H1 (cell line): ENCODE measurements around the gene CTNS. TPM values are rescaled to one million over a fixed set of nuclear protein-coding genes. Genes with fewer than 3 reads are reported as not detected.

ENCODE experiments used
- CTCF ChIA-PET: fragments of 300-600 bp; sonication (Branson Sonifier 250); formaldehyde crosslinking; loops from one replicate; lab custom pipeline; 2021; ENCODE audit not compliant: partially characterized antibody; lab: Charles Lee
- POLR2A ChIA-PET: fragments of 300-600 bp; sonication (Branson Sonifier 250); formaldehyde crosslinking; loops from one replicate; lab custom pipeline; 2021; ENCODE audit warnings: inconsistent platforms; ENCODE audit not compliant: partially characterized antibody; lab: Charles Lee
- DNase-seq, 2 experiments: peaks; one replicate each; pipeline versions ENCODE4 v3.0.0 to v3.0.0-alpha.2; 2010 to 2022; ENCODE audit warnings: low spot score in 2 of 2, low read depth in 1 of 2, mixed read lengths in 1 of 2
- FAIRE-seq: peaks from 2 replicates; lab custom pipeline; 2011; peaks lifted over from hg19 to GRCh38; lab: Jason Lieb, UNC
- H2AFZ ChIP-seq: 2 replicates; pipeline ENCODE4 v1.8.1; 2012; ENCODE audit warnings: low read length, inconsistent platforms
- H2AK5ac ChIP-seq: 2 replicates; pipeline ENCODE4 v1.6.1; 2013; ENCODE audit warnings: low read depth, low read length
- H2BK120ac ChIP-seq: replicated peaks from 2 replicates; pipeline ENCODE3; 2013; ENCODE audit warnings: low read depth, low read length, inconsistent platforms
- H2BK12ac ChIP-seq: 2 replicates; pipeline ENCODE4 v1.6.1; 2013; ENCODE audit warnings: low read depth, low read length
- H2BK15ac ChIP-seq: 2 replicates; pipeline ENCODE4 v1.6.1; 2013; ENCODE audit warnings: low read length
- H2BK20ac ChIP-seq: 2 replicates; pipeline ENCODE4 v1.6.1; 2013; ENCODE audit warnings: low read length
- H2BK5ac ChIP-seq: 2 replicates; pipeline ENCODE4 v1.6.1; 2013; ENCODE audit warnings: low read depth, low read length
- H3K14ac ChIP-seq: 2 replicates; pipeline ENCODE4 v1.6.1; 2013; ENCODE audit warnings: inconsistent platforms; ENCODE audit not compliant: insufficient read length
- H3K18ac ChIP-seq: 2 replicates; pipeline ENCODE4 v1.6.1; 2013; ENCODE audit warnings: low read length; ENCODE audit errors: extremely low read depth
- H3K23ac ChIP-seq: 2 replicates; pipeline ENCODE4 v1.6.1; 2013; ENCODE audit warnings: inconsistent platforms; ENCODE audit not compliant: insufficient read length
- H3K23me2 ChIP-seq: 2 replicates; pipeline ENCODE4 v1.6.1; 2013; ENCODE audit warnings: low read depth, low read length
- H3K27ac ChIP-seq: 2 replicates; pipeline ENCODE4 v1.6.1; 2011; ENCODE audit warnings: low read depth, low read length, inconsistent platforms
- H3K27me3 ChIP-seq, 4 experiments: replicated peaks in 1 of 4; 1 replicate in 1 of 4; 2 replicates in 3 of 4; pipeline versions ENCODE4 v1.6.1 to v1.8.1; 2011 to 2013; ENCODE audit warnings: low read length in 3 of 4, mild to moderate bottlenecking in 3 of 4, inconsistent platforms in 2 of 4, mixed read lengths in 2 of 4, moderate library complexity in 1 of 4; ENCODE audit not compliant: control insufficient read depth in 3 of 4, insufficient read depth in 3 of 4; ENCODE audit errors: extremely low read depth in 1 of 4
- H3K36me3 ChIP-seq, 4 experiments: 2 replicates each; pipeline versions ENCODE4 v1.6.1 to v1.8.1; 2011 to 2013; ENCODE audit warnings: mild to moderate bottlenecking in 4 of 4, low read length in 3 of 4, moderate library complexity in 2 of 4, control low read depth in 1 of 4, inconsistent platforms in 1 of 4; ENCODE audit not compliant: insufficient read depth in 4 of 4, control insufficient read depth in 2 of 4
- H3K4ac ChIP-seq: replicated peaks from 2 replicates; pipeline ENCODE3; 2013; ENCODE audit warnings: low read length, low read depth, mixed read lengths, inconsistent platforms; ENCODE audit not compliant: insufficient read length
- H3K4me1 ChIP-seq, 4 experiments: replicated peaks in 1 of 4; 1 replicate in 1 of 4; 2 replicates in 3 of 4; pipeline versions ENCODE4 v1.6.1 to v1.8.1; 2011 to 2013; ENCODE audit warnings: low read length in 3 of 4, inconsistent platforms in 2 of 4, mixed read lengths in 1 of 4; ENCODE audit not compliant: insufficient read depth in 4 of 4, control insufficient read depth in 3 of 4
- H3K4me2 ChIP-seq, 2 experiments: 2 replicates each; pipeline versions ENCODE4 v1.6.1 to v1.8.1; 2011 to 2013; ENCODE audit warnings: low read depth in 2 of 2, low read length in 2 of 2, control low read depth in 1 of 2, inconsistent platforms in 1 of 2, mild to moderate bottlenecking in 1 of 2; ENCODE audit not compliant: insufficient read depth in 1 of 2
- H3K4me3 ChIP-seq, 4 experiments: fragments of 200-600, 300-600 bp in 1 of 4; sonication (generic), shearing (Covaris generic), sonication (Bioruptor Twin) in 1 of 4; 2 replicates each; pipeline versions ENCODE4 v1.5.1 to v1.8.1; 2011 to 2016; ENCODE audit warnings: low read length in 4 of 4, low read depth in 3 of 4, control low read depth in 2 of 4, inconsistent platforms in 2 of 4, mild to moderate bottlenecking in 2 of 4, mixed read lengths in 1 of 4, moderate library complexity in 1 of 4; ENCODE audit not compliant: insufficient read depth in 2 of 4; ENCODE audit errors: extremely low read depth in 1 of 4
- H3K56ac ChIP-seq: replicated peaks from 2 replicates; pipeline ENCODE3; 2013; ENCODE audit warnings: low read depth, mild to moderate bottlenecking, mixed read lengths, low read length, inconsistent platforms; ENCODE audit not compliant: insufficient read length
- H3K79me1 ChIP-seq: 2 replicates; pipeline ENCODE4 v1.6.1; 2013; ENCODE audit warnings: low read depth, low read length, control low read depth
- H3K79me2 ChIP-seq, 2 experiments: 2 replicates each; pipeline versions ENCODE4 v1.6.1 to v1.8.1; 2012 to 2013; ENCODE audit warnings: low read length in 2 of 2, mild to moderate bottlenecking in 2 of 2, inconsistent platforms in 1 of 2; ENCODE audit not compliant: insufficient read depth in 2 of 2, control insufficient read depth in 1 of 2
- H3K9ac ChIP-seq, 4 experiments: replicated peaks in 1 of 4; 1 replicate in 1 of 4; 2 replicates in 3 of 4; pipeline versions ENCODE4 v1.6.1 to v1.8.1; 2011 to 2013; ENCODE audit warnings: low read depth in 3 of 4, low read length in 3 of 4, control low read depth in 2 of 4, mild to moderate bottlenecking in 2 of 4, moderate library complexity in 2 of 4, inconsistent platforms in 1 of 4; ENCODE audit errors: extremely low read depth in 1 of 4
- H3K9me3 ChIP-seq, 2 experiments: 2 replicates each; pipeline versions ENCODE4 v1.6.1 to v1.8.1; 2012 to 2013; ENCODE audit warnings: mild to moderate bottlenecking in 2 of 2, moderate library complexity in 2 of 2, control low read depth in 1 of 2, inconsistent platforms in 1 of 2, low read depth in 1 of 2, low read length in 1 of 2, mixed read lengths in 1 of 2; ENCODE audit not compliant: insufficient read depth in 2 of 2
- H4K20me1 ChIP-seq, 2 experiments: replicated peaks in 1 of 2; 2 replicates each; pipeline versions ENCODE3 to v1.8.1; 2011 to 2013; ENCODE audit warnings: inconsistent platforms in 2 of 2, low read length in 2 of 2, mild to moderate bottlenecking in 1 of 2; ENCODE audit not compliant: insufficient read depth in 2 of 2, control insufficient read depth in 1 of 2
- H4K5ac ChIP-seq: 2 replicates; pipeline ENCODE4 v1.6.1; 2013; ENCODE audit warnings: low read length, low read depth, mixed read lengths, inconsistent platforms; ENCODE audit not compliant: insufficient read length
- H4K8ac ChIP-seq: 2 replicates; pipeline ENCODE4 v1.8.0; 2013; ENCODE audit warnings: mild to moderate bottlenecking, moderate library complexity, low read length, inconsistent platforms; ENCODE audit not compliant: insufficient read depth; ENCODE audit errors: extremely low read depth
- H4K91ac ChIP-seq: replicated peaks from 2 replicates; pipeline ENCODE3; 2013; ENCODE audit warnings: low read length, mixed read lengths, inconsistent platforms; ENCODE audit not compliant: insufficient read length
- BRCA1 ChIP-seq: IDR thresholded peaks from 2 replicates; pipeline ENCODE4 v1.6.1; 2012; ENCODE audit warnings: low read depth, low read length, improper control_type of control experiment
- NANOG ChIP-seq: IDR thresholded peaks from 2 replicates; pipeline ENCODE4 v1.6.1; 2011; ENCODE audit warnings: low read length, low read depth, mild to moderate bottlenecking, inconsistent platforms; ENCODE audit not compliant: insufficient read depth, poor library complexity, severe bottlenecking
- POLR2AphosphoS5 ChIP-seq: IDR thresholded peaks from 2 replicates; pipeline ENCODE4 v1.6.1; 2011; ENCODE audit warnings: low read depth, low read length
- SAP30 ChIP-seq: fragments of 300-600 bp; sonication (generic); IDR thresholded peaks from 2 replicates; pipeline ENCODE4 v1.7.1; 2012; ENCODE audit warnings: low read length, moderate library complexity, mild to moderate bottlenecking, inconsistent platforms; ENCODE audit not compliant: insufficient read depth, insufficient replicate concordance
- SIN3A ChIP-seq, 2 experiments: IDR thresholded peaks in 1 of 2; conservative IDR thresholded peaks in 1 of 2; 2 replicates each; pipeline ENCODE4 v1.6.1; 2011 to 2012; ENCODE audit warnings: low read length in 2 of 2, improper control_type of control experiment in 1 of 2, low read depth in 1 of 2, mild to moderate bottlenecking in 1 of 2
- SP1 ChIP-seq: IDR thresholded peaks from 2 replicates; pipeline ENCODE4 v1.6.1; 2011; ENCODE audit warnings: low read depth, low read length
- SRF ChIP-seq: IDR thresholded peaks from 2 replicates; pipeline ENCODE4 v1.6.1; 2011; ENCODE audit warnings: mild to moderate bottlenecking, low read depth, low read length, moderate library complexity
- SUZ12 ChIP-seq: fragments of 200-600 bp; sonication (generic); IDR thresholded peaks from 2 replicates; pipeline ENCODE4 v1.6.1; 2012; ENCODE audit warnings: mild to moderate bottlenecking, inconsistent platforms, low read length, moderate library complexity, mixed read lengths
- WGBS, 2 experiments: shearing (Covaris generic) in 1 of 2; methylation state at CpG; one replicate each; pipeline versions ENCODE4 v1.1.6 to v1.1.7; 2013 to 2015; ENCODE audit warnings: low lambda C conversion rate in 2 of 2, mixed read lengths in 2 of 2, inconsistent platforms in 1 of 2, low coverage in 1 of 2, missing lambda C conversion rate in 1 of 2; ENCODE audit not compliant: insufficient replicate concordance in 2 of 2, insufficient coverage in 1 of 2, insufficient read length in 1 of 2; ENCODE audit errors: extremely low coverage in 1 of 2, missing lambda C conversion rate in 1 of 2; 5-methylcytosine and 5-hydroxymethylcytosine counted together
- polyA plus RNA-seq, 7 experiments: library from polyadenylated mRNA; depleted of rRNA in 3 of 7; stranded (reverse) in 5 of 7; unstranded in 2 of 7; fragments of >200 nt in 5 of 7; fragments of 200-250 nt in 2 of 7; gene quantifications; 1 replicate in 5 of 7; 2 replicates in 1 of 7; 4 replicates in 1 of 7; pipeline versions ENCODE4 v1.2.1 to v1.2.3, GENCODE V29; 2011 to 2013; ENCODE audit warnings: missing spikeins in 2 of 7, mixed read lengths in 2 of 7
- total RNA-seq: library from RNA; stranded (reverse); fragmentation: NEBNext Ultra II Directional; extraction: Animal tissue kit (Norgen Biotek cat#: 25700); gene quantifications from 2 replicates; pipeline ENCODE4 v1.2.1, GENCODE V29; 2021
- TF ChIP-seq, protein P1 (sequence below): IDR thresholded peaks from 2 replicates; pipeline ENCODE4 v1.6.1; 2011; ENCODE audit warnings: low read length, improper control_type of control experiment
- TF ChIP-seq, protein P2 (sequence below): IDR thresholded peaks from 2 replicates; pipeline ENCODE4 v1.6.1; 2011; ENCODE audit warnings: low read depth, mild to moderate bottlenecking, low read length; ENCODE audit not compliant: insufficient read depth

CTNS gene
- total and polyA plus RNA-seq, 2 of the 8 experiments (the other 6 are each of a cell fraction or from before 2014, with no cell fraction given) = 11.6 to 12.9 TPM

DNA sequence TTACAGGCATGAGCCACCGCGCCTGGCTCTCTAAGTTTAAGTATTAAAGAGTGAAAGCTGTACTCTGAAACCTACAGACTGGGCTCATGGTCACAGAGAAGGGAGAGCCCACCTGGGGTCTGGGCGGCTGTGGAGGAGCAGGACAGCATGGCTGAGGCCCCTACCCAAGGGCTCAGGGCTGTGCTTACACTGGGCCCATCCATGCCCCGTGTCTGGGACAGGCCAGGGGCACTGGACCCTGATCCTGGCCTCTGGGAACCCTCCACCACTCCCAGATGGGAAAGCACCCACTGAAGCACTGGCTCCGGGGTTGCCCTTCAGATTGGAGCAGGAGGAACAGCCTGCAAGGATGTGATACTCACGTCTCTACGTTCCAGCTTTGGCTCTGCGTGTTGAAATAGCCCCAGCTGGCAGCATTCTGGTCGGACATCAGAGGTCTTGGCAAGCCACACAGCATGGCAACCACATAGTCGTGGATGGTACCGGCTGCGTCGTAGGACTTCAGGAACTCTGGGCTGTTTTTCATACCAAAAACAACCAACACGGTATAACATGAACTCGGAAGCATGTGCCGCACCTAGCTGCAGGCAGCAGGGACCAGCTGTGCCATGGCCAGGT, 13.5 kb upstream of the CTNS start:
- H3K18ac ChIP-seq = no peak overlapping the region
- no peak overlapping the region for H4K8ac ChIP-seq
- CTCF ChIA-PET = interaction anchor here (1.0 to 1.4 kb wide), 2 partner anchors 20 to 60 kb away, joined by 4 read pairs; no protein-coding TSS in a partner anchor
- H4K91ac ChIP-seq = no peak overlapping the region
- H3K4me1 ChIP-seq = no peaks in the 10 kb centered on the region
- H2BK20ac ChIP-seq = no peak overlapping the region
- H3K9ac ChIP-seq = no peak overlapping the region
- H2AFZ ChIP-seq = no peak overlapping the region
- H2BK5ac ChIP-seq = no peak overlapping the region
- no peak overlapping the region for H3K27ac ChIP-seq
- no peak overlapping the region for H2BK15ac ChIP-seq
- no peak for FAIRE-seq
- H3K36me3 ChIP-seq = peaks cover 14 to 55% (median 35%) of the 10 kb centered on the region in 4 experiments; a peak in 7 of 8 replicates
- H4K5ac ChIP-seq = no peak overlapping the region
- H3K56ac ChIP-seq = no peak overlapping the region
- no peak overlapping the region for H2BK120ac ChIP-seq
- H4K20me1 ChIP-seq = peaks cover 0 to 6% of the 10 kb centered on the region in 2 experiments
- no peaks in the 10 kb centered on the region; the same call in 1 of the 2 replicates for H3K79me1 ChIP-seq
- 88% methylated on average over 16 of the region's 16 CpGs; no CpG with 5 or more reads in 1 of the 2 experiments for WGBS, 2 experiments
- H3K23me2 ChIP-seq = no peaks in the 10 kb centered on the region
- H3K14ac ChIP-seq = no peak overlapping the region
- H3K79me2 ChIP-seq = no peaks in the 10 kb centered on the region
- H3K4me3 ChIP-seq = no peak overlapping the region
- H3K27me3 ChIP-seq = no peaks in the 10 kb centered on the region
- H3K4me2 ChIP-seq = no peak overlapping the region
- H3K4ac ChIP-seq = no peak overlapping the region
- no peak overlapping the region for H3K23ac ChIP-seq
- no peak overlapping the region for H2BK12ac ChIP-seq
- no peaks in the 10 kb centered on the region for H3K9me3 ChIP-seq
- TF ChIP-seq, protein P1, sequence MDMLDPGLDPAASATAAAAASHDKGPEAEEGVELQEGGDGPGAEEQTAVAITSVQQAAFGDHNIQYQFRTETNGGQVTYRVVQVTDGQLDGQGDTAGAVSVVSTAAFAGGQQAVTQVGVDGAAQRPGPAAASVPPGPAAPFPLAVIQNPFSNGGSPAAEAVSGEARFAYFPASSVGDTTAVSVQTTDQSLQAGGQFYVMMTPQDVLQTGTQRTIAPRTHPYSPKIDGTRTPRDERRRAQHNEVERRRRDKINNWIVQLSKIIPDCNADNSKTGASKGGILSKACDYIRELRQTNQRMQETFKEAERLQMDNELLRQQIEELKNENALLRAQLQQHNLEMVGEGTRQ = no peak
- TF ChIP-seq SRF (no peak), POLR2AphosphoS5 (no peak), NANOG (no peak), BRCA1 (no peak), SP1 (no peak), SIN3A (conservative IDR thresholded peaks at IDR 0.05 in 1 of 2, IDR thresholded peaks at IDR 0.05 in 1 of 2; ENCODE audit: low read depth in 1 of 2, low read length in 2 of 2) (no peak), SUZ12 (no peak), SAP30 (no peak)
- TF ChIP-seq, protein P2, sequence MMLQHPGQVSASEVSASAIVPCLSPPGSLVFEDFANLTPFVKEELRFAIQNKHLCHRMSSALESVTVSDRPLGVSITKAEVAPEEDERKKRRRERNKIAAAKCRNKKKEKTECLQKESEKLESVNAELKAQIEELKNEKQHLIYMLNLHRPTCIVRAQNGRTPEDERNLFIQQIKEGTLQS = no peak
- TF ChIP-seq, all 59 proteins: peak for 0
- POLR2A ChIA-PET = interaction anchor here (1.3 kb wide), 2 partner anchors 9 to 11 kb away, joined by 4 to 6 read pairs; no protein-coding TSS in a partner anchor
- no peak overlapping the region for H2AK5ac ChIP-seq
- no peak for DNase-seq
